ENCODE measurements around the gene PARM1. TPM values are rescaled to one million over a fixed set of nuclear protein-coding genes. Genes with fewer than 3 reads are reported as not detected.

The PARM1 gene
- total and polyA plus RNA-seq, 2 experiments from 2014 or later = 0.14 TPM; not detected in 1

DNA sequence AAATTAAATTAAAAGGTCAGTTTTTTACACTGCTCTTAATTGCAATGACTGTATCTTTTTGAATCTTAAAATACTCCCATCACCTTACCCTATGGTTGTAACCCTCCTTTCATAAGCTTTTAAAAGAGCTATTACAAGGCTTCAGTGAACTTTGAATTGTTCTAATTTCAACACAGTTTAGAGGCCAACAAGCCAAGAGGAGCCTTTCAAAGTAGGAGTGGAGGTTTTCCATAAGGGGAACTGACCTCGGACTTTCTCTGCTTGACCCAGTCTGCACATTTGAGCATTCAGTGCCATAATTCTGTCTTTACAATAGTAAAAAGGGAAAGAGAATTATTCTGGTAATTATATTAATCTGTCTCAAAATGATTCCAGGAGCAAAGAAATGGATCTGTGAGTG is 98.9 kb downstream of the PARM1 start:
- H2AFZ ChIP-seq = no peak overlapping the region
- 21 to 32% methylated on average over 1 of the region's 1 CpG for WGBS, 2 experiments (ENCODE audit: low coverage in 1 of 2, low lambda C conversion rate in 2 of 2, missing lambda C conversion rate in 2 of 2)
- TF ChIP-seq EZH2 (IDR thresholded peaks at IDR 0.05; ENCODE audit: insufficient read depth, poor library complexity, severe bottlenecking) (no peak), EZH2phosphoT487 (IDR thresholded peaks at IDR 0.05; ENCODE audit: insufficient read depth, low read depth) (no peak)
- H3K4me3 ChIP-seq = no peak overlapping the region
- no peaks in the 10 kb centered on the region for H3K27me3 ChIP-seq (replicated peaks; ENCODE audit: insufficient read depth)
- in situ Hi-C loops (cut with MboI) = no loop called here
- no peaks in the 10 kb centered on the region for H3K9me2 ChIP-seq (ENCODE audit: insufficient read depth)
- no peak overlapping the region for H3K9ac ChIP-seq
- no peaks in the 10 kb centered on the region for H3K36me3 ChIP-seq (ENCODE audit: low read depth)
- no peaks in the 10 kb centered on the region for H3K79me2 ChIP-seq (ENCODE audit: insufficient read depth)
- H3K4me1 ChIP-seq (ENCODE audit: insufficient read depth) = no peaks in the 10 kb centered on the region
- no peak overlapping the region for H3K27ac ChIP-seq
- no peak overlapping the region for H3K4me2 ChIP-seq (ENCODE audit: unreplicated experiment)
- H3F3A ChIP-seq (ENCODE audit: insufficient read depth) = no peaks in the 10 kb centered on the region
- no peaks in the 10 kb centered on the region for H3K9me3 ChIP-seq (ENCODE audit: low read depth)
- DNase-seq = no peak
- H4K20me1 ChIP-seq (ENCODE audit: insufficient read depth) = no peaks in the 10 kb centered on the region

DNA sequence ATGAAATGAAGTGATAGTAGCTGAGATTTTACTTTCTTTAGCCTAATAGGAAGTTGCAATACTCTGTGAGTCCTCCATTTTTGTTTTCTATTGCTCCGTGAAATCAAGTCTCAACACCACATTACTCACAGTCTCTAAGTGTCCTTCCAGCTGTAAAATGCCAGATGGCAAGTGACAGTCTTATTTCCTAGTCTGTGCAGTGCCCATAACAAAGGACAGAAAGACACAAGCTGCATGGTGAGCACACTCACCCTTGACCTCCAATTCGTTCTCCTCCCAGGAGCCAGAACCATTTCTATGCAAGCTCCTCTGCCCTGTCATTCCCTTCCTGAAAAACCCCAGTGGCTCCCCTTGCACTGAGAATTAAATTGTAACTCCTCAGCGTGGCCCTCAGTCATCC is 101.6 kb downstream of the PARM1 start:
- no peaks in the 10 kb centered on the region for H3K27me3 ChIP-seq (replicated peaks; ENCODE audit: insufficient read depth)
- H4K20me1 ChIP-seq (ENCODE audit: insufficient read depth) = no peaks in the 10 kb centered on the region
- in situ Hi-C loops (cut with MboI) = no loop called here
- no peaks in the 10 kb centered on the region for H3K36me3 ChIP-seq (ENCODE audit: low read depth)
- no peak overlapping the region for H2AFZ ChIP-seq
- no peaks in the 10 kb centered on the region for H3F3A ChIP-seq (ENCODE audit: insufficient read depth)
- no peak overlapping the region for H3K27ac ChIP-seq
- DNase-seq = no peak
- H3K79me2 ChIP-seq (ENCODE audit: insufficient read depth) = no peaks in the 10 kb centered on the region
- H3K9ac ChIP-seq = no peak overlapping the region
- no peaks in the 10 kb centered on the region for H3K9me2 ChIP-seq (ENCODE audit: insufficient read depth)
- no peak overlapping the region for H3K4me3 ChIP-seq
- no peaks in the 10 kb centered on the region for H3K4me1 ChIP-seq (ENCODE audit: insufficient read depth)
- TF ChIP-seq EZH2phosphoT487 (IDR thresholded peaks at IDR 0.05; ENCODE audit: insufficient read depth, low read depth) = no peak
- TF ChIP-seq EZH2 (IDR thresholded peaks at IDR 0.05; ENCODE audit: insufficient read depth, poor library complexity, severe bottlenecking) = no peak
- no peak overlapping the region for H3K4me2 ChIP-seq (ENCODE audit: unreplicated experiment)
- no peaks in the 10 kb centered on the region for H3K9me3 ChIP-seq (ENCODE audit: low read depth)
- whole genome bisulfite sequencing, 2 experiments (ENCODE audit: low coverage in 1 of 2, low lambda C conversion rate in 2 of 2, missing lambda C conversion rate in 2 of 2) = 2 to 6% methylated on average over 3 of the region's 3 CpGs

DNA sequence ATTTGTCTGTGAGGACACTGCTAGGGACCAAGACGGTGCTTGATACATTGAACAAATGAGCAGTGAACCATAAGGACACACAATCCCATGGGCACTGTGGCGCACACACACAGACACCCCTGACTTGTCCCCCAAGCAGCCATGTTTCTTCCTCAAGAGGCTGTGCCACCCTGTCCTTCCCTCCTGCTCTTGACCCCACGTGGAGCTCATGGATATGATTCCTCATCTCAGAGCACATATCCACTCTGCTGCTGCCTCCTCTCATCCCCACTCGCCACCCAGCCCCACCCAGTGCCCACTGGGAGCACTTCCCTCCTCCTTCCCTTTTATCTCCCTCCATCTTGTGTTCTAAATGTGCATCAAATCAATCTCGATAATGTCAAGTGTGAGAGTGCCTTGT is 102.4 kb downstream of the PARM1 start:
- H3K27ac ChIP-seq = no peak overlapping the region
- H3K36me3 ChIP-seq (ENCODE audit: low read depth) = no peaks in the 10 kb centered on the region
- H2AFZ ChIP-seq = no peak overlapping the region
- H3K4me2 ChIP-seq (ENCODE audit: unreplicated experiment) = no peak overlapping the region
- no peak overlapping the region for H3K4me3 ChIP-seq
- WGBS, 2 experiments (ENCODE audit: low coverage in 1 of 2, low lambda C conversion rate in 2 of 2, missing lambda C conversion rate in 2 of 2) = 14 to 22% methylated on average over 5 of the region's 5 CpGs
- no peaks in the 10 kb centered on the region for H3K27me3 ChIP-seq (replicated peaks; ENCODE audit: insufficient read depth)
- no peaks in the 10 kb centered on the region for H4K20me1 ChIP-seq (ENCODE audit: insufficient read depth)
- H3F3A ChIP-seq (ENCODE audit: insufficient read depth) = no peaks in the 10 kb centered on the region
- H3K4me1 ChIP-seq (ENCODE audit: insufficient read depth) = no peaks in the 10 kb centered on the region
- H3K9me3 ChIP-seq (ENCODE audit: low read depth) = no peaks in the 10 kb centered on the region
- H3K9ac ChIP-seq = no peak overlapping the region
- H3K79me2 ChIP-seq (ENCODE audit: insufficient read depth) = no peaks in the 10 kb centered on the region
- no peak for DNase-seq
- H3K9me2 ChIP-seq (ENCODE audit: insufficient read depth) = no peaks in the 10 kb centered on the region
- in situ Hi-C loops (cut with MboI) = no loop called here
- no peak for TF ChIP-seq EZH2 (IDR thresholded peaks at IDR 0.05; ENCODE audit: insufficient read depth, poor library complexity, severe bottlenecking)

DNA sequence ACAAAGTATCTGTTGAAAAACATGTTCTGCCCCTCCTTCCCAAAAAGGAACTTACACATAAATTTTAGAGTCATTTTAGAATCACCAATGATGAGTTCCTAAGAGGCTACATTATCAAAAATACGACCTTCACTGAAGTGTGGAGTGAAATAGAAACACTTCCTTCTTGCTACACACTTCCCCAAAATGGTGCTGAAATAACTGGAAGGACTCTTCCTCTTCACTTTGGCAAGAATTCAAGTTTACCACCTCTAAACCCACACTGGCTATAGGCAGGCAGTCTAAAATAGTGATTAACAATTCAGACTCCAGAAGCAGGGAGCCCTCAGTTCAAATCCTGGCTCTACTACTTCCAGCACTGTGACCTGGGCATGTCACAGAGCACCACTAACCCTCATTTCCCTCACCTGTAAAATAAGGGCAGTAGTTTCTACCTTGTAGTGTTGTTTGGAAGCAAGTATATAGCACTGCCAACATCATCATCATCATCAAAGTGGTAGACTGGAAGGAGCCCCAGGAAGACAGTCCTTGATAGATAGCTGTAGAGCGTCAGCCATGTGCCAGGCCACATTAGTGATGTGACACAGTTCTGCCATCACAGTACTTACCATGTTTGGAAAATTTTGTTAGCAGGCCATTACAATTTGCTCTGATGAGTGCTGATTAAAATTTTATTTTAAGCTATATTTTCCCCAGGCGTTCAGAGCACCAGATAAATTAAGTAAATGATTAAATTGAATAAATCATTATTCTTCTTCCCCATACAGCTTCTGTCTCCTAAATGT is 103.3 kb downstream of the PARM1 start:
- in situ Hi-C loops (cut with MboI) = no loop called here
- H3K4me3 ChIP-seq = no peak overlapping the region
- no peaks in the 10 kb centered on the region for H3K79me2 ChIP-seq (ENCODE audit: insufficient read depth)
- H2AFZ ChIP-seq = no peak overlapping the region
- H3K4me1 ChIP-seq (ENCODE audit: insufficient read depth) = no peaks in the 10 kb centered on the region
- no peaks in the 10 kb centered on the region for H3K36me3 ChIP-seq (ENCODE audit: low read depth)
- no peak overlapping the region for H3K9ac ChIP-seq
- DNase-seq = no peak
- no peaks in the 10 kb centered on the region for H3K9me2 ChIP-seq (ENCODE audit: insufficient read depth)
- H3K4me2 ChIP-seq (ENCODE audit: unreplicated experiment) = no peak overlapping the region
- WGBS, 2 experiments (ENCODE audit: low coverage in 1 of 2, low lambda C conversion rate in 2 of 2, missing lambda C conversion rate in 2 of 2) = 13 to 14% methylated on average over 3 of the region's 3 CpGs
- no peak overlapping the region for H3K27ac ChIP-seq
- H3K9me3 ChIP-seq (ENCODE audit: low read depth) = no peaks in the 10 kb centered on the region
- H3K27me3 ChIP-seq (replicated peaks; ENCODE audit: insufficient read depth) = no peaks in the 10 kb centered on the region
- no peaks in the 10 kb centered on the region for H3F3A ChIP-seq (ENCODE audit: insufficient read depth)
- no peak for TF ChIP-seq EZH2phosphoT487 (IDR thresholded peaks at IDR 0.05; ENCODE audit: insufficient read depth, low read depth)
- no peak for TF ChIP-seq EZH2 (IDR thresholded peaks at IDR 0.05; ENCODE audit: insufficient read depth, poor library complexity, severe bottlenecking)
- no peaks in the 10 kb centered on the region for H4K20me1 ChIP-seq (ENCODE audit: insufficient read depth)
